B cell (primary cell): ENCODE data around the gene PRELID3B.

Experiments used
- CTCF ChIP-seq: fragments of 200-600 bp; IDR thresholded peaks from one replicate; pipeline ENCODE4 v1.8.0; 2022; ENCODE audit warnings: antibody characterized with exemption, mild to moderate bottlenecking
- EZH2 ChIP-seq: IDR thresholded peaks from 2 replicates; pipeline ENCODE4 v1.6.1; 2012; ENCODE audit warnings: borderline replicate concordance, low read depth, mild to moderate bottlenecking, moderate library complexity, low read length; ENCODE audit not compliant: insufficient read depth, poor library complexity, severe bottlenecking

GRCh38 chr20:59050437-59050836, 7.9 kb upstream of the PRELID3B start:
- TF ChIP-seq CTCF (no peak), EZH2 (no peak)
